ENCODE data around the gene LDAH. TPM values are rescaled to one million over a fixed set of nuclear protein-coding genes. Genes with fewer than 3 reads are reported as not detected.
"Not testable (repeated sequence)": the region's sequence is repeated elsewhere in the genome, so short reads cannot be mapped to it uniquely, and the experiment has no call there.

LDAH gene
- total and polyA plus RNA-seq, 2 donors (not counting 1 experiment from before 2014, with no cell fraction given) = 9.0 to 31.3 TPM

DNA sequence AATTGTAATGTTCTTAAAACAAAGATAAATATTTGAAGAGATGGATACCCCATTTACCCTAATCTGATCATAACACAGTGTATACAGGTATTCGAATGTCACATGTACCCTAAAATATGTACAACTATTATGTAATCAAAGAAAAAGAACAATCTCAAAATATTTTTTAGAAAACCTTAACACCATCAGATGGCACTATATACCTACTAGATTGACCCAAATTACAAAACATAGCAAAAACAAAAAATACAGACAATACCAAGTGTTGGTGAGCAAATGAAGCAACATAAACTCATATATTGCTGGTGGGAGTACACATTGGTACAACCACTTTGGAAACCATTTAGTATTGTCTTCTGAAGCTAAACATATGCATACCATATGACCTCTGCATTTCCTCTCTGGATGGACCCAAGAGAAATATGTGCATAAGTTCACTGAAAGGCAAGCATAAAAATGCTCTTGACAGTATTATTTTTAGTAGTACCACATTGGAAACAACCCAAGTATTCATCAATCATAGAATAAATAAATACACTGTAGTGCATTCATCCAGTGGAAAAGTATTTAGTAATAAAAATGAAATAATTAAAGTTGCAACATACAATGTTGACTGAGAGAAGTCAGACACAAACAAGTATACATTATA, 100.2 kb downstream of the LDAH start:
- H3K4me1 Mint-ChIP-seq = no peaks in the 10 kb centered on the region

DNA sequence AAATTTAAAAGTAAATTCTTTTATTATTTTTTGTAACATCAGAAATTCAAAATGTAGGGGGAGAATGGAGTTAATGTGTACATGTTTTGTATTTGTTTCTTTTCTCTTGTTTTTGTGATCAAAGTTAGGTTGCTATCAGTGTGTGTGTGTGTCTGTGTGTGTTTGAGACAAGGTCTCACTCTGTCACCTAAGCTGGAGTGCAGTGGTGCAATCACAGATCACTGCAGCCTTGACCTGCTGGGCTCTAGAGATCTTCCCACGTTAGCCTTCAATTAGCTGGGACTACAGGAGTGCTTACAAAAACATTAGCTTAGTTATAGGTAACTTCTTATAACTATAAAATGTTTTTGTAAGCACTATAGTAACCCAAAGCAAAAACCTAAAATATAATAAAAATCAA, 105.3 kb downstream of the LDAH start:
- ChIA-PET CTCF (no interaction called here), POLR2A (no interaction called here)
- no peak overlapping the region for H3K4me3 Mint-ChIP-seq
- Histone ChIP-seq H3K4me3 (ENCODE audit: control extremely low read depth in 1 of 5, extremely low read depth in 1 of 5, insufficient read depth in 1 of 5, low read depth in 2 of 5, low read length in 4 of 5) (no peak overlapping the region), H3K9ac (ENCODE audit: low read length) (no peak overlapping the region), H3K27me3 (replicated peaks in 1 of 4; ENCODE audit: control extremely low read depth in 1 of 4, control insufficient read depth in 3 of 4, insufficient read depth in 4 of 4, low read length in 3 of 4) (no peaks in the 10 kb centered on the region), H2AFZ (ENCODE audit: insufficient read depth, low read depth, low read length, poor library complexity, severe bottlenecking) (no peak overlapping the region), H3K27ac (ENCODE audit: low read length in 2 of 2) (no peak overlapping the region), H3K79me2 (ENCODE audit: control insufficient read depth, insufficient read depth, low read length) (no peaks in the 10 kb centered on the region), H3K4me1 (ENCODE audit: control insufficient read depth in 2 of 2, insufficient read depth in 2 of 2, low read length in 2 of 2) (no peaks in the 10 kb centered on the region), H4K20me1 (ENCODE audit: control insufficient read depth, insufficient read depth, low read length, poor library complexity, severe bottlenecking) (no peaks in the 10 kb centered on the region), H3K36me3 (replicated peaks in 1 of 2; ENCODE audit: control extremely low read depth in 1 of 2, control insufficient read depth in 1 of 2, extremely low read depth in 1 of 2, insufficient read depth in 2 of 2, low read length in 1 of 2) (peaks cover 0 to 7% of the 10 kb centered on the region in 2 experiments), H3K9me3 (ENCODE audit: control extremely low read depth in 1 of 3, control insufficient read depth in 2 of 3, insufficient read depth in 1 of 3, low read length in 2 of 3) (peaks cover 4 to 7% (median 4%) of the 10 kb centered on the region in 3 donors), H3K4me2 (replicated peaks; ENCODE audit: low read depth, low read length, poor library complexity, severe bottlenecking) (no peak overlapping the region)
- H3K9me3 Mint-ChIP-seq (ENCODE audit: insufficient read depth) = peaks cover 2% of the 10 kb centered on the region
- no peak for ATAC-seq (ENCODE audit: low read depth)
- H3K27ac Mint-ChIP-seq = no peak overlapping the region
- TF ChIP-seq EZH2 (IDR thresholded peaks at IDR 0.05; ENCODE audit: borderline replicate concordance, insufficient read depth, low read depth, low read length, poor library complexity, severe bottlenecking) = no peak
- TF ChIP-seq, protein P1, sequence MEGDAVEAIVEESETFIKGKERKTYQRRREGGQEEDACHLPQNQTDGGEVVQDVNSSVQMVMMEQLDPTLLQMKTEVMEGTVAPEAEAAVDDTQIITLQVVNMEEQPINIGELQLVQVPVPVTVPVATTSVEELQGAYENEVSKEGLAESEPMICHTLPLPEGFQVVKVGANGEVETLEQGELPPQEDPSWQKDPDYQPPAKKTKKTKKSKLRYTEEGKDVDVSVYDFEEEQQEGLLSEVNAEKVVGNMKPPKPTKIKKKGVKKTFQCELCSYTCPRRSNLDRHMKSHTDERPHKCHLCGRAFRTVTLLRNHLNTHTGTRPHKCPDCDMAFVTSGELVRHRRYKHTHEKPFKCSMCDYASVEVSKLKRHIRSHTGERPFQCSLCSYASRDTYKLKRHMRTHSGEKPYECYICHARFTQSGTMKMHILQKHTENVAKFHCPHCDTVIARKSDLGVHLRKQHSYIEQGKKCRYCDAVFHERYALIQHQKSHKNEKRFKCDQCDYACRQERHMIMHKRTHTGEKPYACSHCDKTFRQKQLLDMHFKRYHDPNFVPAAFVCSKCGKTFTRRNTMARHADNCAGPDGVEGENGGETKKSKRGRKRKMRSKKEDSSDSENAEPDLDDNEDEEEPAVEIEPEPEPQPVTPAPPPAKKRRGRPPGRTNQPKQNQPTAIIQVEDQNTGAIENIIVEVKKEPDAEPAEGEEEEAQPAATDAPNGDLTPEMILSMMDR (IDR thresholded peaks at IDR 0.05) = no peak
- peaks cover 8% of the 10 kb centered on the region for H3K4me1 Mint-ChIP-seq
- WGBS (ENCODE audit: insufficient coverage) = no CpG with 5 or more reads among the region's 1 CpG
- no peak for DNase-seq
- intact Hi-C loops (cut with micrococcal nuclease) = no loop called here
- H3K27me3 Mint-ChIP-seq = no peaks in the 10 kb centered on the region

More for the DNA sequence above, 100.2 kb downstream of the LDAH start:
- H3K9me3 Mint-ChIP-seq (ENCODE audit: insufficient read depth) = peaks cover 2% of the 10 kb centered on the region
- H3K9me3 ChIP-seq (ENCODE audit: control extremely low read depth in 1 of 3, control insufficient read depth in 2 of 3, insufficient read depth in 1 of 3, low read length in 2 of 3) = peaks cover 3 to 6% (median 3%) of the 10 kb centered on the region in 3 donors
- no peak overlapping the region for H3K27ac Mint-ChIP-seq
- H3K79me2 ChIP-seq (ENCODE audit: control insufficient read depth, insufficient read depth, low read length) = no peaks in the 10 kb centered on the region
- H3K4me1 ChIP-seq (ENCODE audit: control insufficient read depth in 2 of 2, insufficient read depth in 2 of 2, low read length in 2 of 2) = no peaks in the 10 kb centered on the region
- H3K9ac ChIP-seq (ENCODE audit: low read length) = no peak overlapping the region
- no peak overlapping the region for H3K4me3 ChIP-seq (ENCODE audit: control extremely low read depth in 1 of 5, extremely low read depth in 1 of 5, insufficient read depth in 1 of 5, low read depth in 2 of 5, low read length in 4 of 5)
- H3K27me3 Mint-ChIP-seq = no peaks in the 10 kb centered on the region
- intact Hi-C loops (cut with micrococcal nuclease) = loop anchor here (2.0 kb wide), 1 partner anchor 240 kb away; no protein-coding TSS in a partner anchor
- H3K27me3 ChIP-seq (replicated peaks in 1 of 4; ENCODE audit: control extremely low read depth in 1 of 4, control insufficient read depth in 3 of 4, insufficient read depth in 4 of 4, low read length in 3 of 4) = no peaks in the 10 kb centered on the region
- H3K36me3 ChIP-seq (replicated peaks in 1 of 2; ENCODE audit: control extremely low read depth in 1 of 2, control insufficient read depth in 1 of 2, extremely low read depth in 1 of 2, insufficient read depth in 2 of 2, low read length in 1 of 2) = peaks cover 0 to 3% of the 10 kb centered on the region in 2 experiments
- DNase-seq (peak; percentile 10), ATAC-seq (ENCODE audit: low read depth) (no peak)
- H3K4me3 Mint-ChIP-seq = no peak overlapping the region
- no peak for TF ChIP-seq EZH2 (IDR thresholded peaks at IDR 0.05; ENCODE audit: borderline replicate concordance, insufficient read depth, low read depth, low read length, poor library complexity, severe bottlenecking)
- TF ChIP-seq, protein P1 (IDR thresholded peaks at IDR 0.05) = peak; percentile 27
- CTCF ChIA-PET = interaction anchor here (0.8 kb wide), 1 partner anchor 240 kb away, joined by 3 read pairs; no protein-coding TSS in a partner anchor
- H2AFZ ChIP-seq (ENCODE audit: insufficient read depth, low read depth, low read length, poor library complexity, severe bottlenecking) = no peak overlapping the region
- H4K20me1 ChIP-seq (ENCODE audit: control insufficient read depth, insufficient read depth, low read length, poor library complexity, severe bottlenecking) = no peaks in the 10 kb centered on the region
- H3K4me2 ChIP-seq (replicated peaks; ENCODE audit: low read depth, low read length, poor library complexity, severe bottlenecking) = no peak overlapping the region
- no CpG with 5 or more reads among the region's 1 CpG for WGBS (ENCODE audit: insufficient coverage)
- no peak overlapping the region for H3K27ac ChIP-seq (ENCODE audit: low read length in 2 of 2)
- POLR2A ChIA-PET = no interaction called here

DNA sequence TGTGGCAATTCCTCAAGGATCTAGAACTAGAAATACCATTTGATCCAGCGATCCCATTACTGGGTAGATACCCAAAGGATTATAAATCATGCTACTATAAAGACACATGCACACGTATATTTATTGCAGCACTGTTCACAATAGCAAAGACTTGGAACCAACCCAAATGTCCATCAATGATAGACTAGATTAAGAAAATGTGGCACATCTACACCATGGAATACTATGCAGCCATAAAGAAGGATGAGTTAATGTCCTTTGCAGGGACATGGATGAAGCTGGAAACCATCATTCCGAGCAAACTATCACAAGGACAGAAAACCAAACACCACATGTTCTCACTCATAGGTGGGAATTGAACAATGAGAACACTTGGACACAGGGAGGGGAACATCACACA, 106.7 kb downstream of the LDAH start:
- H3K4me1 Mint-ChIP-seq; intact Hi-C loops (cut with micrococcal nuclease); H3K9ac ChIP-seq (ENCODE audit: low read length); H3K4me2 ChIP-seq (replicated peaks; ENCODE audit: low read depth, low read length, poor library complexity, severe bottlenecking); H3K9me3 Mint-ChIP-seq (ENCODE audit: insufficient read depth); H3K27me3 Mint-ChIP-seq; H2AFZ ChIP-seq (ENCODE audit: insufficient read depth, low read depth, low read length, poor library complexity, severe bottlenecking); H3K79me2 ChIP-seq (ENCODE audit: control insufficient read depth, insufficient read depth, low read length); H4K20me1 ChIP-seq (ENCODE audit: control insufficient read depth, insufficient read depth, low read length, poor library complexity, severe bottlenecking); H3K4me3 Mint-ChIP-seq; H3K4me1 ChIP-seq (ENCODE audit: control insufficient read depth in 2 of 2, insufficient read depth in 2 of 2, low read length in 2 of 2); H3K27ac ChIP-seq (ENCODE audit: low read length in 2 of 2); DNase-seq; H3K9me3 ChIP-seq (ENCODE audit: control extremely low read depth in 1 of 3, control insufficient read depth in 2 of 3, insufficient read depth in 1 of 3, low read length in 2 of 3); H3K27me3 ChIP-seq (replicated peaks in 1 of 4; ENCODE audit: control extremely low read depth in 1 of 4, control insufficient read depth in 3 of 4, insufficient read depth in 4 of 4, low read length in 3 of 4); H3K36me3 ChIP-seq (replicated peaks in 1 of 2; ENCODE audit: control extremely low read depth in 1 of 2, control insufficient read depth in 1 of 2, extremely low read depth in 1 of 2, insufficient read depth in 2 of 2, low read length in 1 of 2); POLR2A ChIA-PET; ATAC-seq (ENCODE audit: low read depth); CTCF ChIA-PET; H3K27ac Mint-ChIP-seq; H3K4me3 ChIP-seq (ENCODE audit: control extremely low read depth in 1 of 5, extremely low read depth in 1 of 5, insufficient read depth in 1 of 5, low read depth in 2 of 5, low read length in 4 of 5): not testable (repeated sequence)
- WGBS (ENCODE audit: insufficient coverage) = no CpG with 5 or more reads among the region's 3 CpGs
